ENCODE measurements around the gene DUS3L.

DNA sequence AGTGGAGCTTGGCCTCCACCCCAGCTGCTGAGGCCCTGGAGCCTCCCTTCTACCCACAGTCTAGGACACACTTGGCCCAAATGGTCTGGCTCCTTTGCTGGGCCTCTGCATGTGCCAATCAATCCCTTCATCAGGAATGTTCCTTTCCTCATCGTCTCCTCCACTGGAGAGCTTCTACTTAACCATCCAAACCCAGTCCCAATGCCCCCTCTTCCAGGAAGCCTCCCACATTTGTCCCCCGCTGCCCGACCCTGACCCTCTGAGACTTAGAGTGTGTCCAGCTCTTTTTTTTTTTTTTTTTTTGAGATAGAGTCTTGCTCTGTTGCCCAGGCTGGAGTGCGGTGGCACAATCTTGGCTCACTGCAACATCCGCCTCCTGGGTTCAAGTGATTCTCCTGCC lies 2.5 kb downstream of the DUS3L start:
- TF ChIP-seq, protein P1, sequence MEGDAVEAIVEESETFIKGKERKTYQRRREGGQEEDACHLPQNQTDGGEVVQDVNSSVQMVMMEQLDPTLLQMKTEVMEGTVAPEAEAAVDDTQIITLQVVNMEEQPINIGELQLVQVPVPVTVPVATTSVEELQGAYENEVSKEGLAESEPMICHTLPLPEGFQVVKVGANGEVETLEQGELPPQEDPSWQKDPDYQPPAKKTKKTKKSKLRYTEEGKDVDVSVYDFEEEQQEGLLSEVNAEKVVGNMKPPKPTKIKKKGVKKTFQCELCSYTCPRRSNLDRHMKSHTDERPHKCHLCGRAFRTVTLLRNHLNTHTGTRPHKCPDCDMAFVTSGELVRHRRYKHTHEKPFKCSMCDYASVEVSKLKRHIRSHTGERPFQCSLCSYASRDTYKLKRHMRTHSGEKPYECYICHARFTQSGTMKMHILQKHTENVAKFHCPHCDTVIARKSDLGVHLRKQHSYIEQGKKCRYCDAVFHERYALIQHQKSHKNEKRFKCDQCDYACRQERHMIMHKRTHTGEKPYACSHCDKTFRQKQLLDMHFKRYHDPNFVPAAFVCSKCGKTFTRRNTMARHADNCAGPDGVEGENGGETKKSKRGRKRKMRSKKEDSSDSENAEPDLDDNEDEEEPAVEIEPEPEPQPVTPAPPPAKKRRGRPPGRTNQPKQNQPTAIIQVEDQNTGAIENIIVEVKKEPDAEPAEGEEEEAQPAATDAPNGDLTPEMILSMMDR (IDR thresholded peaks at IDR 0.05; ENCODE audit: low read depth, low read length), result no peak
- no peak for TF ChIP-seq EZH2phosphoT487 (IDR thresholded peaks at IDR 0.05; ENCODE audit: low read depth)

Measured in OCI-LY3 (cell line).